GM21723 (cell line): ENCODE measurements around the gene NDOR1.

Experiments used
- ATAC-seq: cut with Tn5 transposase; IDR thresholded peaks from one replicate; pipeline ENCODE4 v1.9.1; 2021; ENCODE audit warnings: mild to moderate bottlenecking, moderate library complexity; ENCODE audit not compliant: unreplicated experiment

The NDOR1 gene

DNA sequence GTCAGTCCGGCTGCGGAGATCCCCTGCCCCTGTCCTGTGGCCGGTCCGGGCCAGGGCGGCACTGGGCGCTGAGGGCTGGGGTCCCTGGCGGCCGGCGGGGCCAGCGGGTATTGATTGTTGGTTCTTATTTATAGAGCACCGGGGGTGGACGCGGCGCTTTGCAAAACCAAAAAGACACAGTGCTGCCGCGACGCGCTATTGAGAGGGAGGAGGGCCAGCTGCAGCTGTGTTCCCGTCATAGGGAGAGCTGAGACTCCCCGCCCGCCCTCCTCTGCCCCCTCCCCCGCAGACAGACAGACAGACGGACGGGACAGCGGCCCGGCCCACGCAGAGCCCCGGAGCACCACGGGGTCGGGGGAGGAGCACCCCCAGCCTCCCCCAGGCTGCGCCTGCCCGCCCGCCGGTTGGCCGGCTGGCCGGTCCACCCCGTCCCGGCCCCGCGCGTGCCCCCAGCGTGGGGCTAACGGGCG, 38.2 kb upstream of the NDOR1 start:
- no peak for ATAC-seq

DNA sequence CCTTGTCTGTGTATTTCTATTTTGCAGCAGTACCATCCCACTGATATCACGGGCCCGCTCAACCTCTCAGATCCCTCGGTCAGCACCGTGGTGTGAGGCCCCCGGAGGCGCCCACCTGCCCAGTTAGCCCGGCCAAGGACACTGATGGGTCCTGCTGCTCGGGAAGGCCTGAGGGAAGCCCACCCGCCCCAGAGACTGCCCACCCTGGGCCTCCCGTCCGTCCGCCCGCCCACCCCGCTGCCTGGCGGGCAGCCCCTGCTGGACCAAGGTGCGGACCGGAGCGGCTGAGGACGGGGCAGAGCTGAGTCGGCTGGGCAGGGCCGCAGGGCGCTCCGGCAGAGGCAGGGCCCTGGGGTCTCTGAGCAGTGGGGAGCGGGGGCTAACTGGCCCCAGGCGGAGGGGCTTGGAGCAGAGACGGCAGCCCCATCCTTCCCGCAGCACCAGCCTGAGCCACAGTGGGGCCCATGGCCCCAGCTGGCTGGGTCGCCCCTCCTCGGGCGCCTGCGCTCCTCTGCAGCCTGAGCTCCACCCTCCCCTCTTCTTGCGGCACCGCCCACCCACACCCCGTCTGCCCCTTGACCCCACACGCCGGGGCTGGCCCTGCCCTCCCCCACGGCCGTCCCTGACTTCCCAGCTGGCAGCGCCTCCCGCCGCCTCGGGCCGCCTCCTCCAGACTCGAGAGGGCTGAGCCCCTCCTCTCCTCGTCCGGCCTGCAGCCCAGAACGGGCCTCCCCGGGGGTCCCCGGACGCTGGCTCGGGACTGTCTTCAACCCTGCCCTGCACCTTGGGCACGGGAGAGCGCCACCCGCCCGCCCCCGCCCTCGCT, 37.5 kb upstream of the NDOR1 start:
- no peak for ATAC-seq

DNA sequence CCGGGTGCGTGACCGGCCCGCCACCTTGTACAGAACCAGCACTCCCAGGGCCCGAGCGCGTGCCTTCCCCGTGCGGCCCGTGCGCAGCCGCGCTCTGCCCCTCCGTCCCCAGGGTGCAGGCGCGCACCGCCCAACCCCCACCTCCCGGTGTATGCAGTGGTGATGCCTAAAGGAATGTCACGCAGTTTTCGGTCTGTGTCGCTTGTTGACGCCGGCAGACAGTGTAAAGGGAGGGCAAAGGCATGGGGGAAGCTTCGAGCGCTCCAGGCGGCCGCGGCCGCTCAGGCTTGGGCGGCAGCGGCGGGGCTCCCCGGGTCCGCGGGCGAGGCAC, 37.0 kb upstream of the NDOR1 start:
- ATAC-seq: no peak

DNA sequence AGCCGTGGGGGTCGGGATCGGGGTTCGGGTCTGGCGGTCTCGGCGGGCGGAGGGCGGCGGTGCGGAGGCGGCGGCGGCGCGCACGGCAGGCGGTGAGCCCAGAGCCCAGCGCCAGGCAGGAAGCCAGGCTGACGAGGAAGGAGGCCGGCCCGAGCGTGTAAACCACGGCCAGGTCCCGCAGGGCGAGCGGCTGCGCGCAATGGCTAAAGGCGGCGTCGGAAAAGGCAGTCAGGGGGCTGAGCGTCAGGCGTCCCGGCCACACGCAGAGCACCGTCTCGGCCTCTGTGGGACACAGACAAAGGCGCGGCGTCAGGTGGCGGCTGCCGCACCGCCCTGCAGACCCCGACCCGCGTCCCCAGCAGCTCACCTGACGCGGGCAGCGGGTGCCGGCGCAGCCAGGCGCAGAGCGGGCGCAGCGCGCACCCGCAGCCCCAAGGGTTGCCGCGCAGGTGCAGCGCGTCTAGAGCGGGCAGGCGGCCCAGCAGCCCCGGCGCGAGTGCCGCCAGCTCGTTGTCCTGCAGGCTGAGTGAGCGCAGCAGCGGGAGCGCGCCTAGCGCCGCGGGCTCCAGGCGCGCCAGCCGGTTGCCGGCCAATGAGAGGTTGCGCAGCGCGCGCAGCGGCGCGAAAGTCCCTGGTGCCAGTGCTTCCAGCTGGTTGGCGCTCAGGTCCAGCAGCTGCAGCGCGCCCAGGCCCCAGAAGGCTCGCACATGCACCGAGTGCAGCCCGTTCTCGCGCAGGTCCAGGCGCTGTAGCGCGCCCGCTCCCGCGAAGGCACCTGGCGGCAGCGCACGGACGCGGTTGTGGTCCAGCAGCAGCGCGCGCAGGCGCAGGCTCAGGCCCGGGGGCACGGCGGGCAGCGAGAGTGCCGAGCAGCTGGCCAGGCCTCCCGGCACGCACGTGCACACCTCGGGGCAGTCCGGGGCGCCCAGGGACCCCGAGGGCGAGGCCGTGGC, 36.3 kb upstream of the NDOR1 start:
- no peak for ATAC-seq

DNA sequence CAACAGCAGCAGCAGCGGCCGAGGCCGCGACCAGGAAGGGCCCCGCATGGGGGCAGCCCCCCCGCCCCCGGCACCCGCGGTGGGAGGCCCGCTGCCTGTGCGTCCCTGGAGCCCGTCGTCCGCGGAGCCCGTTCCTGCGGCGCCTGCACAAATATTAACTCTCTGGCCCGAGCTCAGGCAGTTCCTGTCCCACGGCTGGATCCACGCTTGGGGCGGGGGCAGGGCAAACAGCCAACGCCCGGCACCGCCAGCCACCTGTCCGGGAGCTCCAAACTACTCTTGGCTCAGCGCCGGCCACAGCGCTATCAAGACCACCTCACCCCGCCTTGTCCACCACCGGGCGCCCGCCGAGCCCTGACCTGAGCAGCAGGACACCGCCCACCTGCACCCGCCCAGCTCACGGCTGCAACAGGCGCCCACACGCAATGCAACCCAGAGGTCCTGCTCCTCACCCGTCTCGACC, 35.6 kb upstream of the NDOR1 start, which contains the start of gene LRRC26:
Gene LRRC26, minus strand, starts transcription at position 156 of the 463 bp plus-strand sequence. Its CDS starts 108 bp downstream, at position 48.
- ATAC-seq: no peak

DNA sequence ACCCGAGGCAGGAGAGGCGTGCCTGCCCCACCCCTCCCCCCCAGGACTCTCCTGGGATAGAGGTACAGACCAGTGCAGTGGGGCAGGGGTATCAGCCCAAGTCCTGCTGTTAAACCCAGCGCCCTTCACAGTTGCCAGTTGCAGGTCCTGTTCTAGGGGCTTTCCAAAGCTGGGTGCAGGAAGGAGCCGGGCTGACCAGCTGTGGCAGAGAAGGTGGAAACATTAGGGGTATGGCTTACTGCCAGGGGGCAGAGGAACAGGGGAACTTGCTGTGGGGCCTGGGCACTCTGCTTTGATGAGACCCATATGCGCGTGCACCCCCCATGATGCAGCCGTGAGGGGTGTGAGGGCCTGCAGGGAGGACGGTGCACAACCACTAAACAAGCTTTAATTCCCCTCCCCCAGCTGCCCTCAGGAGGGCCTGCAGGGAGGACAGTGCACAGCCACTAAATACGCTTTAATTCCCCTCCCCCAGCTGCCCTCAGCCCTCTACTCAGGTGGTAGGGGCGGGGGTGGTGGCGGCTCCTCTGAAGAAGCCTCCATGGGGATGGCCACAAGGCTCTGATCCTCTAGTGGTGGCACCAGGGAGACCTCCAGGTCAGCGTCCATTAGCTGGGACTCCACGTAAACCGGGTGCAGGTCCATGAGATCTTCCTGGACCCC, 34.9 kb upstream of the NDOR1 start:
- ATAC-seq: no peak

DNA sequence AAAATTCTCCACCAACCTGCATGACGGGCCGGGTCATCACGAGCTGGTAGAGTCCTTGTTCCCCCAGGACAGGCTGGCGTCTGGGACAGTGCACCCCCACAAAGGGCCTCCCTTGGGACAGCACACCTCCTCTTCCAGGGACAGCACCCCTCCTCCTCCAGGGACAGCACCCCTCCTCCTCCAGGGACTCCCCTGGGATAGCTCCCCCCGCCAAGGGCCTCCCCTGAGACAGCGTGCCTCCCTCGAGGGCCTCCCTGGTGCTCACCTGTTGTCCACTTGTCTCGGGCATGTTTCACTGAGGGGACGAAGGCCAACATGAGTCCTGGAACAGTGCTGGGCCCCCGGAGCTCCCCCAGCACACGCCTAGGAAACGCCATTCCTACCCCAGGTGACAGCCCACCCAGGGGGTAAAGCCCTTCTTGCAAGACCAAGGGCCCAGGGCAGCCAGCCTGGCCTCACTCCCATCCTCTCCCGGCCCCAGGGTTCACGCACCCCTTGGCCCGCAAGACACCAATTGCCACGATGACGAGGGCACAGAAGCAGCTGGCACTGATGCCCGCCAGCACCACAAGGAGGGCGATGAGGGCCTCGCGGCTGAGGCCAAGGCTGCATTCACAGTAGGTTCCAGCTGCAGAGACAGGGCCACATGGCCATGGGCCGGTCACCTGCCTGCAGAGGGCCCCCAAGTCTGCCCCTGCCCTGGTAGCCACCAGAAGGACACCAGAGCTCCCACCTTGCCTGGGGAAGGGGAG, 34.2 kb upstream of the NDOR1 start:
- no peak for ATAC-seq

DNA sequence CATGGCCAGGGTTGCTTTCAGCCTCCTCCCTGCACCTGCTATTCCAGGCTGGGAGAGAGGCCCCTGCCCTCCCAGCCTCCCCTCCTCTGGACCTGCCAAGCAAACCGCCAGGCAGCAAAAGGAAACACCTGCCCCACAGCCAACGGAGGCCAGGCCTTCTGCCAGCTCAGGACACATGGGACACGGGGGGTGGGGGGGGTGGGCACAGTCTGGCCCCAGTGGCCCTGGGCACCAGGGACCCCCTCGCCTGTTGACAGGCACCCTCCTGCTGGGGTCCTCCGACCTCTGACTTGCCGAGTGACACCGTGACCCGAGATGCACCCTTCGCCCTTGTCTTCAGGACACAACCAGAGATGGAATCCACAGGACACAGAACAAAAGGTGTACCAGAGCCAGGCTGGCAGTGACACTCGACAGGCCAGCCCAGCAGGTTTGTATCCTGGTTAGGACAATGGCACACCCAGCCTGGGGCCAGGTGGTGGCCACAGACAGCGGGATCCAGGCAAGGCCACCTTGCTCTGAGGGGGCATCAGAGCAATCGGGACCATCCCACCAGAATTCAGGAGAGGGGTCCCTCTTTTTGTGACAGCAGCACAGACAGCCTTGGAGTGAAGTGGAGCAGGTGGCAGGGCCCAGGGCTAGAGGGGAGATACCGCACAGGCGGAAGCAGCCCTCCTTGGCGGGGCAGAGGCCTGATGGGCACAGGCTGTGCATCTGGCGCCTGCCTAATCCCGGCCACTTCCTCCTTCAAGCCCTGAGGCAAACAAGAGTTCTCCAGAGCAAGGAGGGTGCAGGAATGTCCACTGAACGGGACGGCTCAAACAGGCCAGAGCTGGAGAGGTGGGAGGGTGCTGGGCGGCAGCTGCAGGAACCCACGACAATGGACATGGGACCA, 32.4 kb upstream of the NDOR1 start:
- no peak for ATAC-seq

DNA sequence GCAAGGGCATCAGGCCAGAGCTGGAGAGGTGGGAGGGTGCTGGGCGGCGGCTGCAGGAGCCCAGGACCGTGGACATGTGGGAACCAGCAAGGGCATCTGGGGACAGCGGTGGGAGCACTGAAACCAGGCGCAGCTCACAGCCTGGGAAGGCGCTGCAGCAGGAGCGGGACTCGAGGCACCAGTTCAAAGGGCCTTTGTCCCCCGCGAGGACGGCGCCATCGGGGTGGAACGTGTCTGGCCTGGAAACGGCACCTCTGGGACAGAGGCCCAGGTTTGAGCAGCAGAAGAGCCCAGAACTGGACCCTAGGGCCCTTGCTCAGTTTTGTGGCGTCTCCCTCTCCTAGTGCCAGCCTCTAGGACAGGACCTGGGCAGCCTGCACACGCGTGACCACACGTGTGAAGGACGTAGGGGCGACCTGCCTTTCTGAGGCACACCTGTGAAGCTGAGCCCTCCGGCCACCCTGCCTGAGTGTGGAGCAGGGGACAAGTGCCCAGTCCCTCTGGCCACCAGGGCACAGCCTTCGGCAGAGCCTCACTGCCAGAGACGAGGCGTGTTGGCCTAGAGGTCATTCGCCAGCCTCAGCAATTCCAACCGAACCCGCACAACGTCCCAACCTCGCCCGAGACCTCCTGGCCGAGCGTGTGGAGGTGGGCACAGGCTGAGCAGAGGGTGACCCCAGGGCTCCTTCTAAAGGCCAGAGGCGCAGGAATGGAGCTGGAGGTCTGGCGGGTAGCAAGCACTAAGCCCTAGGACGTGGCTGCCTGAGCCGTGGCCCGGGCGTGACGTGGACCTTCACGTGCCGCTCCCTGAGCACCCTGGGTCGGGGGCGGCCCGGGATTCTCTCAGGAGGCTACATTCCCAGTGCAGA, 31.5 kb upstream of the NDOR1 start:
- no peak for ATAC-seq

DNA sequence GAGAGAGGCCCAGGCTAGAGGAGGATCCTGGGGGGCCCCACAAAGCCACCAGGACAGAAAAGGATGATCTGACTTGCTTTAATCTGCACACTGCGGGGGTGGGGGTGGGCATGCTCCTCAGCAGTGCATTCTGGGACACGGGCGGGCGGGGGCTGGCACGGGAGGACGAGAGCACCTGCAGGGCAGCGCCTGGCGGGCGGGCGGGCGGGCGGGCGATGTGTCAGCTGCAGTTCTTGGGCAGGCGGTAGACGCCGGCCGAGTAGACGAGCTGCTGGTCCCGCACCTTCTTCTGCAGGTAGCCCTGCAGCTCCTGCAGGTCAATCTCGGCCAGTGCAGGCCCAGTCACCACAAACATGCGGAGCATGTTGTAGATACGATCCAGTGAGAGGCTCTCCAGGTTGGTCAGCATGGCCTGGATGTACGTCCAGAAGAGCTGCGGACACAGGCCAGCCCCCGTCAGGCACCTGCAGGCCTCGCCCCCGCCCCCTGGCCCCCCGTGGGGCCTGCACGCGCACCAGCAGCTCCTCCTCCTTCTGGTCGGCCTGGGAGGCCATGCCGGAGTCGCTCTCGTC, 30.7 kb upstream of the NDOR1 start:
- no peak for ATAC-seq

DNA sequence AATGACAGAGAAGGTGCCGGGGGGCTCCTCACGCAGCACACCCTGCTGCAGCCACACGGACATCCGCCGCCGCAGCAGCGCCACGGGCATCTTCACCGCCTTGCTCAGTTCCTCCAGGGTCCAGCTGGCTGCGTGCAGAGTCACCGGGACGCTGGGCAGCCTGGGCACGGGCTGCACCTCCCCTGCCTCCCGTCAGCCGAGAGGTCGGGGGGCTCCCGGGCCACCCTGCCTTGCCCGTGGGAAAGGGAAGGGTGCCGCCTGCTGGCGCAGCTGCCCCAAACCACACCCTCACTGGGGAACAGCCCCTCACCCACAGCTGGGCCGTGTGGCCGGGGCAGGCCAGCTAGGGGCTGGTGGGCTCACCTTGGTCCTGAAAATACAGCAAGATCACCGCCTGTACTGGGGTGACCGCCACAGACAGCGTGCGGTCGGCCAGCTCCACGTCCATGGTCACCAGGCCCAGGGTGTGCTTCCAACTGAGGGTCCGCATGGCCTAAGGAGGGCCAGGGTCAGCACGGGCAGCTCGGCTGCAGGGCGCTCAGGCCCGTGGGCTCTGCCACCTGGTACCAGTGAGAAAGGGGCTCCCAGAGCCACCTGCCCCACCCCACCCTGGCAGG, 30.0 kb upstream of the NDOR1 start:
- ATAC-seq: no peak

DNA sequence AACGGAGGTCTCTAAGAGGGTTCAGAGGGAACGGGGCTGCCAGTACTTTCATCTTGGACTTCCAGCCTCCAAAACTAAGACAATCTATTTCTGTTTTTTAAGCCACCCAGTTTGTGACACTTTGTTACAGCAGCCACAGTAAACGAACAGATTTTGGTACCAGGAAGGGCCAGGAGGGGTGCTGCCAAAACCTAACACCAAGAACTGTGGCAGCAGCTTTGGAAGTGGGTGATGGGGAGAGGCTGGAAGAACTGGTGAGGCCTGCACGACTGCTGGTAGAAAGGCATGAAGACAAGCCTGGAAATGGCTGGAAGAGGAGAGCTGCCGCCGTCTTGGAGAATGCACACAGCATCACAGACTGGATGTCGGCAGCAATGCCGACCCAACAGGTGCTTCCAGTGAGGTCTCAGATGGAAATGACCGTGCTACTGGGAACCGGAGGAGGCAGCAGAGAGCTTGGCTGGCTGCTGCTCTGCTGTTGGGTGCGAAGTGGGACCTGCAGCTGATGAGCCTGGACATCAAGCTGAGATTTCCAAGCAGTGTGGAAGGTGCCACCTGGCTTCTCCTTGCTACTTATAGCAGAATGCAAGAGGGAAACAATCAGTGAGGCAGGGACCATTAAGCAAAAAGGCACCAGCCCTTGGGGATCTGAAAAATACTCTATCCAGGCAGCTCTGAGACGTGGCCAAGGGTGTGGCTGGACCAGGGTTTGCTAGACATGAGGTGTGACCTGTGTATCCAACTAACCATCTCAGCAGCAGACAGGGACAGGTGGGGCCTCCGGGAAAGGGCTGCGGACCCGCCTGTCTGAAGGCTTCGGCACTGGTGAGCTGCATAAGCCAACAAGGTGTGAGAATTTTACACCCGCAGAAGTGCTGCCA, 29.0 kb upstream of the NDOR1 start:
- no peak for ATAC-seq

DNA sequence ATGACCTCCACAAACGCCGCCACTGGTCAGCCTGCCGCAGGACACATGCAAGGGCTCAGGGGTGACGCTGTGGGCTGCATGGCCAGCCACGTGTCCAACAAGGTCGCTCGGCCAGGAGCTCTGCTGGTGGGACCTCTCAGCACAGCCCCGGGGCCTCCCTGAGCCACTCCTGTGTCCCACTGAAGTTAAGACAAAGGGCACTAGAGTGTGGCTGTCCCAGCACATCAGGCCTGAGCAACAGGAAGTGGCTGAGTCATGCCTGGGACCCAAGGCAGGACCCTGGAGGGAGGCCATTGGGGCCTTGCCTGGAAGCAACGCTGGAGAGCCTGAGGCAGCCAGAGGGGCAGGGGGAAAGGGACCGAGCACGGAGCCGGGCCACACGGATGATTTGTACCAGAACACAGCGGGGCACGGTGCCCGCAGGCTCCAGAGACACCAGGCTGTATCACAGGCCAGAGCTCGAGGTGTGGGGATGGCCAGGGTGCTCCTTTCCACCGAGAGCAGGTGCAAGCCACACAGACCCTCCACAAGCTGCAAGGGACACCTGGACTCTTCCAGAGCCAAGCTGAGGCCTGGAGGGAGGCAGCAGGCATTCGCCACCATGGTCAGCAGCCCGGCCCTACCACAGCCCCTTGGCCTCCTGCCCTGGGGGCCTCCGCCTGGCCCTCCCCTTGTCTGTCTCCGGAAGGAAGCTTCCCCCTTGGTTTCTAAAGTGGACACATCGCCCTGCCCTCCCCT, 27.1 kb upstream of the NDOR1 start:
- ATAC-seq: no peak

DNA sequence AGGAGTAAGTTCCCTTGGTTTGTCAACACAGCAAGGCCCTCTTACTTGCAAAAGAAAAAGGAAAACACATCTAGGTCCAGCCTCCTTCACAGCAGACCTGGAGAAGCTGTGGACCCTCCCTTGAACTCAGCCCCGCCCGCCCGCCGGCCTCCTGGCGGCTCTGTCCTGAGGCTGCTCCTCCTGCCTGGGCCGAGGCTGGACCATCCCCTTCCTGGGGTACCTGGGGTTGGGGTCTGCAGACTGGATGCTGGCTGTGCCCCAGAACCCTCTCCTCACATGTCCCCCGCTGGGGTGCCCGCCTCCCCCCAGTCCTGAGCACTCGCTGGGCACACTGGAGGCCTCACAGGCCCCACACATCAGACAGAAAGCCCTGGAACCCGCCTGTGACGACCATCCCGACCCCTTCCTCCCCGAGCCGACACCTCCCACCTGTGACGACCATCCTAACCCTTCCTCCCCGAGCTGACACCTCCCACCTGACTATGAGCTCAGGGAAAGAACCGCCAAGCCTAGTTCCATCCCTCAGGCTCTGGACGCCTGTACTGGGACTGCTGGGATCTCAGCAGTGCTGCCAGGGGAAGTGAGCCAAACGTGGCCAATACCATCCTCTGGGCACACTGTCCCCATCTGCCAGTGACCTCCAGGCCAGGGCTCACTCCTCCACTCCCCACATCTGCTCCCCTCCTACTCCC, 26.4 kb upstream of the NDOR1 start:
- no peak for ATAC-seq

DNA sequence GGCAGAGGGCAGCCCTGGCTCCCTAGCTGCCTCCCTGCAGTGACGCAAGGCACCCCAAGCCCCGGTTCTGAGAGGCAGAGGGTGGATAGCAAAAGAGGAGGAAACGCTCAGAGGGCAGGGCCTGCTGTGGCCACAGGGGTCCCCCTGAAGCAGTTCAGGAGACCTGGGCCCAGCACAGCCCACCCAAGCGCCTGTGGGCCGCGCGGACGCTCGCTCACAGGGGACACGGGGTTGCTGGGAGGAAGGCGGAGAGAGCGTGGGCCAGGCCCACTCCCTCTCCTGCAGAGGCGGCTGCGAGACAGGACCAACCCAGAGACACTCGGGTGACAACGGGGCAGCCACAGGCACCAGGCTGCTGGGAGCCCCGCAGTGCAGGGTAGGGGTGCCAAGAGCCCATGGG, 25.7 kb upstream of the NDOR1 start:
- ATAC-seq: no peak
